ENCODE measurements around the gene MYO1D.

The MYO1D gene

DNA sequence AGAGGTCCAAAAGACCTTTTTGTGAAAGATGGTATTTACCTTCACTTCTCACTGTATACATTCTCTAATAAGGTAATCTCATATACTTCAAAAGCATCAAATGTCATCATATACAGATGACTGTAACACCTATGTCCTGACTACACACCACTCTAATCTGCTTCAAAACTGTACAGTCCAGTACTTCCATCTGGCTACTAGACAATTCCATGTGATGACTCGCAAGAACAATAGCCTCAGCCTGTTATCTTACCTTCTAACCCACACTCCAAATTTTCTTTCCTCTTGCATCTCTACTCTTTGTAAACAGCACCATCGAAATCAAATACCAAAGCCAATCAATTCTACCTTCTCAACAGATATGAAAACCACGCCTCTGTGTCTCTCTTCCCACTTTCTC, 24.1 kb downstream of the MYO1D start:
- no peak overlapping the region for H3K27ac ChIP-seq (ENCODE audit: low read length)
- no peak overlapping the region for H3K4me3 ChIP-seq (ENCODE audit: low read length)
- H3K27me3 ChIP-seq (ENCODE audit: control insufficient read depth, insufficient read depth, low read length) = no peaks in the 10 kb centered on the region
- no peaks in the 10 kb centered on the region for H3K36me3 ChIP-seq (ENCODE audit: control insufficient read depth, low read depth, low read length)
- H3K4me1 ChIP-seq (ENCODE audit: control insufficient read depth, low read depth, low read length) = peaks cover 10% of the 10 kb centered on the region
- no peaks in the 10 kb centered on the region for H3K9me3 ChIP-seq (ENCODE audit: control insufficient read depth, low read depth, low read length)
- no peak overlapping the region for H3K9ac ChIP-seq (ENCODE audit: low read length)

DNA sequence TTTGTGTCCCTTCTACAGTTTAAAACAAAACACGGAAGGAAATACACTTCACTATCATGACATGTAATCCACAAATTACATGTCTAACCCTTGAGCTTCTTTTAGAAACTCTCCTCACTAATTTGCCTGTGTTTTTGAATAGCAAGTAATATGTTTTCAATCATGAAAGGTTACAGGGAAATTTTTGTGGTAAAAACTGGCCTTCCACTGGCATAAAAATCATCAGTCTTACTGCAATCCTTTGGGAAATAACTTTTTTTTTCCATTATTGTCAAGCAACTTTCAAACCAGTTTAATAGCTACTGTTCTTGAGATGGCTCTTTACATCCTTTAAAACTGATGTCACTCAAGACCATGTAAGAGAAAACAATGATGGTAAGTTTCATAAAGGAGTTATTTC, 27.0 kb downstream of the MYO1D start:
- H3K27me3 ChIP-seq (ENCODE audit: control insufficient read depth, insufficient read depth, low read length) = no peaks in the 10 kb centered on the region
- H3K9me3 ChIP-seq (ENCODE audit: control insufficient read depth, low read depth, low read length) = no peaks in the 10 kb centered on the region
- H3K36me3 ChIP-seq (ENCODE audit: control insufficient read depth, low read depth, low read length) = no peaks in the 10 kb centered on the region
- no peak overlapping the region for H3K4me3 ChIP-seq (ENCODE audit: low read length)
- no peak overlapping the region for H3K27ac ChIP-seq (ENCODE audit: low read length)
- H3K9ac ChIP-seq (ENCODE audit: low read length) = no peak overlapping the region
- peaks cover 10% of the 10 kb centered on the region for H3K4me1 ChIP-seq (ENCODE audit: control insufficient read depth, low read depth, low read length)

DNA sequence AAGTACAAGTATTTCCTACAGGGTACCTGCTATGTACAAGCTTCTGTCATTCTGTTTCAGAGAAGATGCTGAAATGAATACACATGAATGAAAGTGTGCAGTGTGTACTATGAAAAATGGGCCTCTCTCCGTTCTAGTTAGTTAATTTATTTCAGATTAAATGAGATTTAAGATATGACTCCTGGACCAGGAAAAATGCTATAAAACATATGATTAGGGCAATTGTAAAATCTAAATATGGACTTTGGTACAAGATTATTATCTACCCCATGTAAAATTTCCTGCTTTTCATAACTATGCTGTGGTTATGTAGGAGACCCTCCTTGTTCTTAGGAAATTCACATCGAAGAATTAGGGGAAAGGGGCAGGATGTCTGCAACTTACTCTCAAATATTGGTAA, 28.9 kb downstream of the MYO1D start:
- Histone ChIP-seq H3K36me3 (ENCODE audit: control insufficient read depth, low read depth, low read length) (no peaks in the 10 kb centered on the region), H3K27ac (ENCODE audit: low read length) (no peak overlapping the region), H3K9ac (ENCODE audit: low read length) (no peak overlapping the region), H3K4me1 (ENCODE audit: control insufficient read depth, low read depth, low read length) (no peaks in the 10 kb centered on the region), H3K27me3 (ENCODE audit: control insufficient read depth, insufficient read depth, low read length) (no peaks in the 10 kb centered on the region), H3K4me3 (ENCODE audit: low read length) (no peak overlapping the region), H3K9me3 (ENCODE audit: control insufficient read depth, low read depth, low read length) (no peaks in the 10 kb centered on the region)

DNA sequence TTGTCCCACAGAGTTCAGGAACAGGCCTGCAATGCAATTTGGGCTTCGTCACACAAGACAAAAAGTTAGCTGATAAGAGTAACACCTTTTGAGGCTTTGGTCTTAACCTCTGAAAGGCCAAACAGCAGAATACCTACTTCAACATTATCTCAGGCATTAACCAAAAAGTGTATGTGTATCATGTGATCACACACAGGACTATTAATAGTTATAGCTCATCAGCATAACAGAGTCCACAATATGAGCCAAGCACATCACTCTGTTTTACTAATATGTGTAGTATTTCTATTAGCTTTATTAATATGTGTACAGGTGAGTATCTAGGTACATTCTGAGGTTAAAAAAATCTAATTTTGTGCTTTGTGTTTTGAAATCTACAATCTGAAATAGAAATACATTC, 30.8 kb downstream of the MYO1D start:
- Histone ChIP-seq H3K9ac (ENCODE audit: low read length) (no peak overlapping the region), H3K9me3 (ENCODE audit: control insufficient read depth, low read depth, low read length) (no peaks in the 10 kb centered on the region), H3K36me3 (ENCODE audit: control insufficient read depth, low read depth, low read length) (no peaks in the 10 kb centered on the region), H3K4me1 (ENCODE audit: control insufficient read depth, low read depth, low read length) (no peaks in the 10 kb centered on the region), H3K27me3 (ENCODE audit: control insufficient read depth, insufficient read depth, low read length) (no peaks in the 10 kb centered on the region), H3K4me3 (ENCODE audit: low read length) (no peak overlapping the region), H3K27ac (ENCODE audit: low read length) (no peak overlapping the region)

DNA sequence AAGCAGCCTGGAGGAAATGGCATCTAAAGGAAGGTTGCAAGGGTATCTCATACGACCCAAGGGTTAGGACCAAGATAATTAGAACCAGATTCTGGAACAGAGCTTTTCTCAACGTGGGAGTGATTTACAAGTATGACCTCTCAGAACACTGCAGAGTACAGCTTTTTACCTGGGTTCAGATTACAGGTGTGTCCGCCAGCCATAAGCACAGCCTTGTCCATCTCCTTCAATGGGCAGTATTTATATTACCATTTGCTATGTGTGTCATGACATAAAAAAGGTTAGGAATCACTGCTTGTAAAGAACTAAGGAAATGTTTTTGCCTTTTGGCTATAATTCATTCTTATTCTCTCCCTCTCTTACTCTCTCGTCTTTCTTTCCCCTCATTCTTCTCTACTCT, 36.7 kb downstream of the MYO1D start:
- no peak overlapping the region for H3K27ac ChIP-seq (ENCODE audit: low read length)
- H3K4me1 ChIP-seq (ENCODE audit: control insufficient read depth, low read depth, low read length) = no peaks in the 10 kb centered on the region

DNA sequence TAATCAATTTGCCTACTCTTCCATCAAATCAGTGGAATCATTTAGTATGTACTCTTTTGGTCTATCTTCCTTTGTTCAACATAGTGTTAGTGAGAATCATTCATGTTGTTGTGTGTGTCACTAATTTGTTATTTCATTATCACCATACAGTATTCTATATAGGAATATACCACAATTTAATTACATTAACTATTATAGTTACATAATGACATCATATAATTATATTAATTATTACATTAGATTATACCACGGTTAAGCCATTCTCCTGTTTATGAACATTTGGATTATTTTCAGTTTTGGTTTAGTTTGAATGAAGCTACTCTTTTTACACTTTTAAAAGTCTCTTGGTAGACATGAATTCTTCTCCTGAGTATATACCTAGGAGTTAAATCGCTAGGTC, 40.4 kb downstream of the MYO1D start:
- H3K9ac ChIP-seq (ENCODE audit: low read length) = no peak overlapping the region
- no peaks in the 10 kb centered on the region for H3K27me3 ChIP-seq (ENCODE audit: control insufficient read depth, insufficient read depth, low read length)
- no peaks in the 10 kb centered on the region for H3K4me1 ChIP-seq (ENCODE audit: control insufficient read depth, low read depth, low read length)
- H3K27ac ChIP-seq (ENCODE audit: low read length) = no peak overlapping the region
- H3K36me3 ChIP-seq (ENCODE audit: control insufficient read depth, low read depth, low read length) = no peaks in the 10 kb centered on the region
- H3K9me3 ChIP-seq (ENCODE audit: control insufficient read depth, low read depth, low read length) = no peaks in the 10 kb centered on the region
- H3K4me3 ChIP-seq (ENCODE audit: low read length) = no peak overlapping the region

More for the DNA sequence above, 36.7 kb downstream of the MYO1D start:
- no peak overlapping the region for H3K9ac ChIP-seq (ENCODE audit: low read length)
- H3K36me3 ChIP-seq (ENCODE audit: control insufficient read depth, low read depth, low read length) = no peaks in the 10 kb centered on the region
- H3K4me3 ChIP-seq (ENCODE audit: low read length) = no peak overlapping the region
- H3K9me3 ChIP-seq (ENCODE audit: control insufficient read depth, low read depth, low read length) = no peaks in the 10 kb centered on the region
- no peaks in the 10 kb centered on the region for H3K27me3 ChIP-seq (ENCODE audit: control insufficient read depth, insufficient read depth, low read length)

DNA sequence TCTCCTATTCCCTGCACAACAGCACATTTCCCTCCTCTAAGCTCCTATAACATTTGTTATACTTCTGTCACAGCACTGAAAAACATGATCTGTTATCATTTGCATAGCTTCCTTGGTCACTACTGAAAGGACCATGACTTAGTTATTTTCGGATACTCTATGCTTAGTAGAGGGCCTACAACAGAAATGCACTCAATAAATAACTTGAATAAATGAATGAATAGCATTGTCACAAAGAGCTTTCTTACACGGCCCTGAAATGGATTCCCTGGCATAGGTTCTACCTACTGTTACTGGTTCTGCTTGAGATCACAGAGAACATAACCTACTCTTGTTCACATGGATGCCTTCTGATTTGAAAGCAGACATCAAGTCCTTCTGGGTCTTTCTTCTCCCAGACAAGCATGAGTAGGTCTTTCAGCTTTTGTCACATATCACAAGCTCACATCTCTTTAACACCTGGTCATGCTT, 41.6 kb downstream of the MYO1D start:
- no peaks in the 10 kb centered on the region for H3K36me3 ChIP-seq (ENCODE audit: control insufficient read depth, low read depth, low read length)
- no peaks in the 10 kb centered on the region for H3K9me3 ChIP-seq (ENCODE audit: control insufficient read depth, low read depth, low read length)
- H3K27me3 ChIP-seq (ENCODE audit: control insufficient read depth, insufficient read depth, low read length) = no peaks in the 10 kb centered on the region
- H3K27ac ChIP-seq (ENCODE audit: low read length) = no peak overlapping the region
- H3K9ac ChIP-seq (ENCODE audit: low read length) = no peak overlapping the region
- no peaks in the 10 kb centered on the region for H3K4me1 ChIP-seq (ENCODE audit: control insufficient read depth, low read depth, low read length)
- H3K4me3 ChIP-seq (ENCODE audit: low read length) = no peak overlapping the region

DNA sequence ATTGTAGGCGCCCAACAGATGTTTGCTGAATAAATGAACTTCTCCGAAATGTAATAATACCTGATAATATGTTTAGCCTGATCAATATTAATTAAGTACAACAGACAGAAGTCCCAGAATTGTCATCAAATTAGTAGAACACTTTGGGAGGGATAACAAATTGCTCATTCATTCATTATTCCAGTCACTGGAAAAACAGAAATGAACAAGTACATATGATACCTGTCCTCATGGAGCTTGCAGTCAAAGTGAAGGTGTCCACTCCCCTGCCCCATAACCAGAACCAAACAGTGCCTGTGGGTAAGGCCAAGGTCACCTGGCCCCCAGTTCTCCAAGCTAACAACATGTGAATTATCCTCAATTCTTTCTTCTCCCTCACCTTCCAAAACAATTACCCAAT, 42.8 kb downstream of the MYO1D start:
- Histone ChIP-seq H3K27me3 (ENCODE audit: control insufficient read depth, insufficient read depth, low read length) (no peaks in the 10 kb centered on the region), H3K9me3 (ENCODE audit: control insufficient read depth, low read depth, low read length) (no peaks in the 10 kb centered on the region), H3K36me3 (ENCODE audit: control insufficient read depth, low read depth, low read length) (no peaks in the 10 kb centered on the region), H3K9ac (ENCODE audit: low read length) (no peak overlapping the region), H3K27ac (ENCODE audit: low read length) (no peak overlapping the region), H3K4me3 (ENCODE audit: low read length) (no peak overlapping the region), H3K4me1 (ENCODE audit: control insufficient read depth, low read depth, low read length) (no peaks in the 10 kb centered on the region)

DNA sequence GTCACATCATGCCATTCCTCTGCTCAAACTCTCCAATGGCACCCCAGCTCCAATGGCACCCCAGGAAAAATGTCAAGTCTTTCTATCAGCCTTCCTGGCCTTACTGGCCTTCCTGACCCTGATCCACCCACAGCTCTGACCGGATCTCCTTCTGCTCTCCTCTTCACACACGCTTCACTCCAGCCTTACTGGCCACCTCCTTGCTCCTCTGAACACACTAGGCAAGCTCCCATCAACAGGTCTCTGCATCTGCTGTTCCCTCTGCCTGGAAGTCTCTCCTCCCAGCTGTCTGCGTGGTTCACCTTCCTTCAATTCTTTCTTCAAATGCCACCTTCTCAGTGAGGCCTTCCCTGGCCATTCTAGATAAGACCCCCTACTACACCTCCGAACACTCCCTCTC, 43.4 kb downstream of the MYO1D start:
- Histone ChIP-seq H3K9ac (ENCODE audit: low read length) (no peak overlapping the region), H3K4me1 (ENCODE audit: control insufficient read depth, low read depth, low read length) (no peaks in the 10 kb centered on the region), H3K27ac (ENCODE audit: low read length) (no peak overlapping the region)

DNA sequence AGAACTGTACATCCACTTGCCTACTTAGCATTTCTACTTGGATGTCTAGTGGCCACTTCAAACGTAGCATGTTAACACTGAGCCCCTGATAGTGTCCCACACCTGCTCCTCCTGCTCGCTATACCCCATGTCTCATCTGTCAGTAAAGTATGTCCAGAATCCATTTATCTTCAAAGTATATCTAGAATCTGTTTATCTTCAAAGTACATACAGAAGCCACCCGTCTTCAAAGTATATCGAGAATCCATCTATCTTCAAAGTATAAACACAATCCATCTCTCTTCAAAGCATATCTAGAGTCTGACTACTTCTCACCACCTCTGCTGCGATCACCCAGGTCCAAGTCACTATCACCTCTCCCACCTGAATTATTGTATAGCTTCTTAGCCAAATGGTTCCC, 43.8 kb downstream of the MYO1D start:
- no peaks in the 10 kb centered on the region for H3K4me1 ChIP-seq (ENCODE audit: control insufficient read depth, low read depth, low read length)

More for the DNA sequence above, 43.4 kb downstream of the MYO1D start:
- Histone ChIP-seq H3K27me3 (ENCODE audit: control insufficient read depth, insufficient read depth, low read length) (no peaks in the 10 kb centered on the region), H3K4me3 (ENCODE audit: low read length) (no peak overlapping the region), H3K36me3 (ENCODE audit: control insufficient read depth, low read depth, low read length) (no peaks in the 10 kb centered on the region), H3K9me3 (ENCODE audit: control insufficient read depth, low read depth, low read length) (no peaks in the 10 kb centered on the region)

DNA sequence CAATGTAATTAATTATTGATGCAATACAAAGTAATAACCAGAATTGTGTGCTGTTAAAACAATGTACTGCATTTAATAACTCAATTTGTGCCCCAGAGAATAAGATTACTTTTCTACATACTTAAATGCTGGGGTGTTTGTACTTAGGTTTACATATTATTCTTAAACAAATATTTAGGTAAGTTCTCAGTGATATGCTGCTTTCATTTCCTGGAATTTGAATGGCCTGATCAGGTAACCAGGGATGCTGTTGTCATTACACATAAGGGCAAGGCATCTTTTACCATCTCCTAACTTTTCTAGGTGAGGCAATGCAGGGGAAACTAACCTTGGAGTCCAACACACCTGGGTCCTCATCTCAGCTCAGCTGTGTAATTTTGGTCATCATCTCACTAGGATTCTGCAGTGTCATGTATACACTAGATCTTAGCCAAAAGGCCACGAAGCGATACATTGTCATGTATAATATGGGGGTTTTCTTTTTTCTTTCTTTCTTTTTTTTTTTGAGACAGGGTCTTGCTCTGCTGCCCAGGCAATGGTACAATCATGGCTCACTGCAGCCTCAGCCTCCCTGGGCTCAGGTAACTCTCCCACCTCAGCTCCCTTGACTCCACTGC, 45.2 kb downstream of the MYO1D start:
- Histone ChIP-seq H3K27me3 (ENCODE audit: control insufficient read depth, insufficient read depth, low read length) (no peaks in the 10 kb centered on the region), H3K9ac (ENCODE audit: low read length) (no peak overlapping the region), H3K4me3 (ENCODE audit: low read length) (no peak overlapping the region), H3K4me1 (ENCODE audit: control insufficient read depth, low read depth, low read length) (no peaks in the 10 kb centered on the region), H3K36me3 (ENCODE audit: control insufficient read depth, low read depth, low read length) (no peaks in the 10 kb centered on the region), H3K9me3 (ENCODE audit: control insufficient read depth, low read depth, low read length) (no peaks in the 10 kb centered on the region), H3K27ac (ENCODE audit: low read length) (no peak overlapping the region)

More for the DNA sequence above, 43.8 kb downstream of the MYO1D start:
- no peak overlapping the region for H3K4me3 ChIP-seq (ENCODE audit: low read length)
- no peaks in the 10 kb centered on the region for H3K27me3 ChIP-seq (ENCODE audit: control insufficient read depth, insufficient read depth, low read length)
- no peak overlapping the region for H3K9ac ChIP-seq (ENCODE audit: low read length)
- H3K9me3 ChIP-seq (ENCODE audit: control insufficient read depth, low read depth, low read length) = no peaks in the 10 kb centered on the region
- H3K27ac ChIP-seq (ENCODE audit: low read length) = no peak overlapping the region
- no peaks in the 10 kb centered on the region for H3K36me3 ChIP-seq (ENCODE audit: control insufficient read depth, low read depth, low read length)

DNA sequence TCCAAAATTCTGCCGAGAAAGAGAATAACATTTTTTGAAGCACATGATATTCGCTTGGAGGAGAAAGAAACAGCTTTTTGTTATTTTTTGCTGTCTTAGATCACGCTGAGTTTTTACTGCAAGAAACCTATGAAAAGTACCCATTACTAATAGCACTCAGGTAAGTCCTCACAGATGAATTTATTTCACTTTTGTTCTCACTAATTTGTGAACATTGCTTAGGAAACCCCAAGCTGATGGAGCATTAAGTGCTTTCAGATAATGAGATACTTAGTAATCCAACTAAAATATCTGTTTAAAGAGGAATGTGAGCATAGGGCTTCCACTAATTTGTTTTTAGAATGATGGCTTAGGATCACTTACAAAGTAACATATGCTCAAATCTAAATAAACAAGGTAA, 45.7 kb downstream of the MYO1D start:
- H3K27ac ChIP-seq (ENCODE audit: low read length) = no peak overlapping the region

More for the DNA sequence above, 45.7 kb downstream of the MYO1D start:
- H3K9me3 ChIP-seq (ENCODE audit: control insufficient read depth, low read depth, low read length) = no peaks in the 10 kb centered on the region
- no peaks in the 10 kb centered on the region for H3K27me3 ChIP-seq (ENCODE audit: control insufficient read depth, insufficient read depth, low read length)
- no peak overlapping the region for H3K4me3 ChIP-seq (ENCODE audit: low read length)
- no peak overlapping the region for H3K9ac ChIP-seq (ENCODE audit: low read length)
- H3K4me1 ChIP-seq (ENCODE audit: control insufficient read depth, low read depth, low read length) = no peaks in the 10 kb centered on the region
- no peaks in the 10 kb centered on the region for H3K36me3 ChIP-seq (ENCODE audit: control insufficient read depth, low read depth, low read length)
